GM19351 (cell line): ENCODE data around the gene CSTF1.
A peak's percentile ranks its signal among the peaks of the same experiment; 100 is the strongest.

ENCODE experiments used
- ATAC-seq: cut with Tn5 transposase; IDR thresholded peaks from one replicate; pipeline ENCODE4 v1.9.1; 2021; ENCODE audit warnings: mild to moderate bottlenecking, moderate library complexity; ENCODE audit not compliant: unreplicated experiment

Gene CSTF1

GRCh38 chr20:56426926-56427325 is 34.5 kb downstream of the CSTF1 start:
- no peak for ATAC-seq

- no peak for ATAC-seq
These were observed 35.4 kb downstream of the CSTF1 start for GRCh38 chr20:56427797-56428196.

- no peak for ATAC-seq
These were observed 36.0 kb downstream of the CSTF1 start for GRCh38 chr20:56428410-56428809.

- no peak for ATAC-seq
These were observed 36.4 kb downstream of the CSTF1 start for GRCh38 chr20:56428881-56429280.

GRCh38 chr20:56429502-56429901 is 37.1 kb downstream of the CSTF1 start:
- ATAC-seq: no peak

GRCh38 chr20:56429941-56430340 is 37.5 kb downstream of the CSTF1 start:
- no peak for ATAC-seq

- ATAC-seq: no peak
These were observed 38.0 kb downstream of the CSTF1 start for GRCh38 chr20:56430461-56430860.

- no peak for ATAC-seq
These were observed 38.5 kb downstream of the CSTF1 start for GRCh38 chr20:56430957-56431356.

- no peak for ATAC-seq
These were observed 39.0 kb downstream of the CSTF1 start for GRCh38 chr20:56431471-56431870.

- no peak for ATAC-seq
These were observed 40.9 kb downstream of the CSTF1 start for GRCh38 chr20:56433221-56433879.

- ATAC-seq: no peak
These were observed 41.4 kb downstream of the CSTF1 start for GRCh38 chr20:56433880-56434255.

- ATAC-seq: no peak
These were observed 44.9 kb downstream of the CSTF1 start for GRCh38 chr20:56437196-56437960.

GRCh38 chr20:56438284-56438683 is 45.8 kb downstream of the CSTF1 start:
- no peak for ATAC-seq

GRCh38 chr20:56439771-56440291 is 47.4 kb downstream of the CSTF1 start:
- ATAC-seq: no peak

GRCh38 chr20:56440346-56441007 is 48.0 kb downstream of the CSTF1 start:
- peak; percentile 80 for ATAC-seq

- no peak for ATAC-seq
These were observed 50.2 kb downstream of the CSTF1 start for GRCh38 chr20:56442389-56443365.

- ATAC-seq: no peak
These were observed 51.5 kb downstream of the CSTF1 start for GRCh38 chr20:56443654-56444540.

- no peak for ATAC-seq
These were observed 52.7 kb downstream of the CSTF1 start for GRCh38 chr20:56445130-56445529.

- no peak for ATAC-seq
These were observed 53.1 kb downstream of the CSTF1 start for GRCh38 chr20:56445540-56445939.

GRCh38 chr20:56447227-56447626 is 54.8 kb downstream of the CSTF1 start:
- no peak for ATAC-seq
